Medulla oblongata (tissue), 1 donor: ENCODE measurements around the gene TMPO.
A peak's percentile ranks its signal among the peaks of the same experiment; 100 is the strongest.
"Not testable (repeated sequence)": the region's sequence is repeated elsewhere in the genome, so short reads cannot be mapped to it uniquely, and the experiment has no call there.

Source experiments
- DNase-seq: peaks from one replicate; pipeline ENCODE4 v3.0.0-alpha.2; 2015; ENCODE audit errors: extremely low spot score

Gene TMPO

GRCh38 chr12:98515287-98516110, at the start of gene TMPO:
TSS of gene TMPO (plus strand) at chr12:98515590. CDS start at chr12:98515868, 278 bp downstream.
- DNase-seq, result peak; percentile 95

DNA sequence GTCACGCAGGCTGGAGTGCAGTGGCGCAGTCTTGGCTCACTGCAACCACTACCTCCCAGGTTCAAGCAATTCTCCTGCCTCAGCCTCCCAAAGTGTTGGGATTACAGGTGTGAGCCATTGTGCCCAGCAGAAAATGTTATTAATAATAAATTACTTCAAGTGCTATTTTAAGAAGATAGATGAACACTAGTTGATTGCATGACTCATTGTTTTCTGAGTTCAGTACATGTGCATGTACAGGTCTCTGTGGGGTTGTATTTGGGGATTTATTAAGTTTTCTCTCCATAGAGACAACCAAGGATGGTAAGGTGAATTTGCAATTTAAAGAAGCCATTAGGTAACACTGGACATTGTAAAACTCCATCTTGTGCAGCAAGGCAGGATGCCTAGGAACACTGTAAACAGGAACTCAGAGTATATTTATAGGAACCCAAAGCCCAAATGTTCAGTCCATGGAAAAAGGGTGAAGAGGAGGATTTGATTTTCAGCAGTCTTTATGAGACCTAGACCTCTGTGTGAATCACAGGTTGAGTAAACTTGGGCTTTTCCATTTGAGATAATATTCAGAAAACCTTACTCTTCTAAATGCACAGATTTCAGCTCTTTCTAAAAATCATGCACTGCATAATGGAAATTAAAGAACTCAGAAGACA, 49.3 kb upstream of the TMPO start:
- DNase-seq, result no peak

- DNase-seq, result no peak
Measured at GRCh38 chr12:98466640-98467400, 48.6 kb upstream of the TMPO start.

DNA sequence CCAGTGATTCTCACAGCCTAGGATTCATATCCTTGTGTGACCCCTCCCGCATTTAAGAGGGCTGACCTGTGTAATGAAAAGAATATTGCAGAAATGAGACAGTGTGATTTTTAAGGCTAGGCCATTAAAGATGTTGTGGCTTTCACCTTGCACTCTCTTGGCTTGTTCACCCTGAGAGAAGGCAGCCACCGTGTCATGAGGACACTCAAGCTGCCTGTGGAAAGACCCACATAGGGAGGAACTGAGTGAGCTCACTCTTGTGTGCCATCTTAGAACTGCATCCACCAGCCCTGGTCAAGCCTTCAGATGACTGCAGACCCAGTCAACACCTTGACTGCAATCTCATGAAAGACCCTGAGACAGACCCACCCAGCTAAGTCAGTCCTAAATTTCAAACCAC, 46.3 kb upstream of the TMPO start:
- DNase-seq, result no peak

GRCh38 chr12:98470469-98471082, 44.8 kb upstream of the TMPO start:
- DNase-seq, result no peak

- DNase-seq, result no peak
Measured at GRCh38 chr12:98471085-98471484, 44.3 kb upstream of the TMPO start.

DNA sequence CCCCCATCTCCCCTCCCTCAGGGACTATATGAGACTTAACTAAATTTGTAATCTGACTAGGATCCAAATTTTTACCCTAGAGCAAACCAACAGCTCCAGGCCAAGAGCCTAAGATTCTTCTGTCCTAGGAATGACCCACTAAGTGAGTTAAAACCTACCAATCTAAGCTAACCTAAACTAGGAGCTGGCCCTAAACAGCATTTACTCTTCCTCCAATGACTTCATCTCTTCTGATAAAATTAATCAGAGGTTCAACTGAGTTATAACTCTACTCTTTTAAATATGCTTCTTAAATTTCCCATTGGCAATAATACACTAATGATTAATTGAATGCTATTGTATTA, 39.9 kb upstream of the TMPO start:
- DNase-seq, result no peak

DNA sequence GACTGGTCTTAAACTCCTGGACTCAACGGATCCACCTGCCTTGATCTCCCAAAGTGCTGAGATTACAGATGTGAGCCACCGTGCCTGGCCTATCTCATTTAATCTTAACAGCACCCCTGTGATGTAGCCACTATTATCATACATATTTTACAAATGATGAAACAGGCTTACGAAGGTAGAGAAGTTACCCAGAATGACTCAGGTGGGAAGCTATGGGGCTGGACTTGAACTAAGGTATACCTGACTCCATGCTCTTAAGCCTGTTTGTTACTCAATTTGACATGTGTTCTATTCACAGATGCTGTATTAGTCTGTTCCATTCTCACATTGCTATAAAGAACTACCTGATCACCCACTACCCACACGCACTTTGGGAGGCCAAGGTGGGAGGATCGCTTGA, 36.8 kb upstream of the TMPO start:
- DNase-seq, result no peak

DNA sequence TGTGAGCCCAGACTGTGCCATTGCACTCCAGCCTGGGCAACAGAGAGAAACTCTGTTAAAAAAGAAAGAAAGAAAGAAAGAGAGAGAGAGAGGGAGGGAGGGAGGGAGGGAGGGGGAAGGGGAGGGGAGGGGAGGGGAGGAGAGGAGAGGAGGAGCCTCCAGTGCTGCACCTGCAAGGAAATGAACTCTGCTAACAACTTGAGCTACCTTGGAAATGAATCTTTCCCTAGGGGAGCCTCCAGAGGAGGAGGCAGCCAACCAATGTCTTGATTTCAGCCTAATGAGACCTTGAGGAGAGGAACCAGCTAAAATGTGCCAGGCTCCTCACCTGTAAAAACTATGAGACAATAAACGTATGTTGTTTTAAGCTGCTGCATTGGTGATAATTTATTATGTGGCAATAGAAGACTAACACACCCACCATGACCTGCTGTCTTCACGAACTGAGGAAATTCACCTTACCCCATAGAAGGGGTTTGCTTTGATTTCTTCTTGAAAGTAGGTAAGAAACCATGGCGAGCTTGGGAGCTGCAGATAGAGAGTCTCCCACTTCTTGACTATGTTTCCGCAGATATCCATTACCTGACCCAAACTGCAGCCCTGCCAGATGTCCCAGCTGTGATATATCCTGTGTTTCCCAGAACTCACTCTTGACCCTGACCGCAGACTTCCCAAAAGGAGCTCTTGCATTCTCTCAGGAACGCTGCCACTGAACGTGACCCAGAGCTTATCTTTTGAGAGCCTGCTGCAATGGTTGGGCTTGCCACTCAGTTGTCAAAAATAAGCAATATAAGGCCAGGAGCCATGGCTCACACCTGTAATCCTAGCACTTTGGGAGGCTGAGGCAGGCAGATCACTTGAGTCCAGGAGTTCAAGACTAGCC, 31.5 kb upstream of the TMPO start:
- no peak for DNase-seq

- no peak for DNase-seq
Measured at GRCh38 chr12:98485792-98486340, 29.5 kb upstream of the TMPO start.

DNA sequence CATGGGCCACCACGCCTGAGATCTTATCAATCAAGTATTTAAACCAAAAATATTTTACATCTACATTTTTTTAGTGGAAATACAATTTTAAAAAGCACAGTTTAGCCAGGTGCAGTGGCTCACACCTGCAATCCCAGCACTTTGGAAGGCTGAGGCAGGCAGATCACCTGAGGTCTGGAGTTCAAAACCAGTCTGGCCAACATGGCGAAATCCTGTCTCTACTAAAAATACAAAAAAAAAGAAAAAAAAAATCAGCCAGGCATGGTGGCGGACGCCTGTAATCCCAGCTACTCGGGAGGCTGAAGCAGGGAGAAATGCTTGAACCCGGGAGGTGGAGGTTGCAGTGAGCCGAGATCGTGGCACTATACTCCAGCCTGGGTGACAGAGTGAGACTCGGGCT, 27.0 kb upstream of the TMPO start:
- not testable (repeated sequence) for DNase-seq

- no peak for DNase-seq
Measured at GRCh38 chr12:98489176-98489575, 26.2 kb upstream of the TMPO start.

DNA sequence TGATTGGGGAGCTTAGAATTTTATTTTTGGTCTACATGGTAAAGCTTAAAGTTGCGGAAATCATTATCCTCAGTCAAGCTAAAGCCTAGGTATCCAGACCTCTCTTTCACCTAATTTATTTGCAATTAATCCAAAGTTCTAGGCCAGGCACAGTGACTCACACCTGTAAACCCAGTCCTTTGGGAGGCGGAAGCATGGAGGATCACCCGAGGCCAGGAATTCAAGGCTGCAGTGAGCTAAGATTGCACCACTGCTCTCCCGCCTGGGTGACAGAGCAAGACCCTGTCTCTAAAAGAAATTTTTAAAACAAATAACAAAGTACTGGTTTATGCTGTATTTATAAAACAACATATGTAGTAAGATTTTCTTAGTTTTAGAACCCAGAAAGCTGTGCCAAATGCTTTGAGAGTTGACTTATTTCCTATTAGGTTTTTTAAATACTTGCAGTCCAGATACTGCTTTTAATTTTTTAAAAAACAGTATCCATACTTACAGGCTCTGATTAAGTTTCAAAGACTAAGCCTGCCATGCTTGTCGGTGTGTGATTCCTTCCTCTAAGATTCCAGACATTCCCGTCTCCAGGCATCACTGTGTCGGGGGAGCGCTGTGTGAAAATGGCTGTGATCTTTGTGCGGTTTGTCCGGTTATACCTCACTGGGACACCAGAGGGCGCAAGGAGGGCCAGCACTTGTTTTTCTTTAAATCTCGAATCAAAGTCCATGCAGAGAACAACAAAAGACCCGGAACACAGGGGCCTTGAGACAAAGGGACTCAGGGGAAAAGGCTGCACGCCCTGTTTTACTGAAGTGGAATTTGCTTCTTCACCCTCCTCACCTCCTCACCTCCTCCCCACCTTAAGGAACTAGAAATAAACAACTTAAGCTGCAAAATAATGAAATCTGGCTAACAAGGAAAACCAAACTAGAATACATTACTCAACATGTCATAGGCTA, 24.6 kb upstream of the TMPO start:
- DNase-seq, result peak; percentile 95

GRCh38 chr12:98492580-98493140, 22.7 kb upstream of the TMPO start:
- no peak for DNase-seq

GRCh38 chr12:98501266-98501629, 14.1 kb upstream of the TMPO start:
- DNase-seq, result not testable (repeated sequence)

DNA sequence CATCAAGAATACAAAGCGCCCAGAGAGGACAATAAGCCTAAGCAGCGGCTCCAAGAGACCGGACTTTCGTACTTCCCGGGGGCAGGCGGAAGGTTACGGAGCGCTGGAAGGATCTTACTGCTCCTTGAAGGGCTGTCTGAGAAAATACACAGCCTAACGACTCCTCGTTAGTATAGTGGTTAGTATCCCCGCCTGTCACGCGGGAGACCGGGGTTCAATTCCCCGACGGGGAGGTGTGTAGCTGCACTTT, 12.1 kb upstream of the TMPO start:
- peak; percentile 98 for DNase-seq

- peak; percentile 93 for DNase-seq
Measured at GRCh38 chr12:98503592-98504367, 11.6 kb upstream of the TMPO start.

- DNase-seq, result no peak
Measured at GRCh38 chr12:98504368-98504617, 11.1 kb upstream of the TMPO start.

GRCh38 chr12:98509063-98509462, 6.3 kb upstream of the TMPO start:
- no peak for DNase-seq
